ENCODE results near the gene MLX. TPM values are rescaled to one million over a fixed set of nuclear protein-coding genes. Genes with fewer than 3 reads are reported as not detected.
"Not testable (repeated sequence)": the region's sequence is repeated elsewhere in the genome, so short reads cannot be mapped to it uniquely, and the experiment has no call there.

The MLX gene
- total RNA-seq, 2 experiments from 2014 or later: 54.8 to 60.4 TPM

- peaks cover 3% of the 10 kb centered on the region for H3K36me3 Mint-ChIP-seq
- no peaks in the 10 kb centered on the region for H3K27me3 Mint-ChIP-seq
- no peak for ATAC-seq
- peak overlapping the region; percentile 92 for H3K27ac Mint-ChIP-seq
- peak overlapping the region; percentile 85 for H3K4me3 Mint-ChIP-seq
- CTCF ChIA-PET: interaction anchor here (0.6 to 2.4 kb wide), 7 partner anchors 12 to 210 kb away, joined by 3 to 18 read pairs (median 5); partner anchors contain the start of genes NAGLU and PSMC3IP
- H3K9me3 Mint-ChIP-seq (ENCODE audit: low read depth): no peaks in the 10 kb centered on the region
- H3K4me1 Mint-ChIP-seq: peaks cover 27% of the 10 kb centered on the region
- DNase-seq: no peak
These were observed 13.0 kb upstream of the MLX start for GRCh38 chr17:42553866-42554249.

- H3K36me3 Mint-ChIP-seq: peaks cover 3% of the 10 kb centered on the region
- CTCF ChIA-PET: interaction anchor here (0.6 to 2.4 kb wide), 9 partner anchors 13 to 242 kb away, joined by 3 to 18 read pairs (median 3); partner anchors contain the start of genes NAGLU and PSMC3IP
- DNase-seq (peak; percentile 93), ATAC-seq (peak; percentile 94)
- H3K27ac Mint-ChIP-seq: peak overlapping the region; percentile 92
- peaks cover 21% of the 10 kb centered on the region for H3K4me1 Mint-ChIP-seq
- H3K4me3 Mint-ChIP-seq: peak overlapping the region; percentile 85
- no peaks in the 10 kb centered on the region for H3K27me3 Mint-ChIP-seq
- H3K9me3 Mint-ChIP-seq (ENCODE audit: low read depth): no peaks in the 10 kb centered on the region
These were observed 12.4 kb upstream of the MLX start for GRCh38 chr17:42554250-42555121.

- Mint-ChIP-seq H3K27ac (peak overlapping the region; percentile 92), H3K4me1 (peaks cover 24% of the 10 kb centered on the region), H3K9me3 (ENCODE audit: low read depth) (no peaks in the 10 kb centered on the region), H3K4me3 (peak overlapping the region; percentile 85), H3K36me3 (peaks cover 3% of the 10 kb centered on the region), H3K27me3 (no peaks in the 10 kb centered on the region)
- CTCF ChIA-PET: interaction anchor here (0.8 to 2.4 kb wide), 7 partner anchors 13 to 243 kb away, joined by 3 to 18 read pairs (median 5); partner anchors contain the start of genes NAGLU and PSMC3IP
- ATAC-seq (no peak), DNase-seq (no peak)
These were observed 11.7 kb upstream of the MLX start for GRCh38 chr17:42555122-42555622.

- H3K36me3 Mint-ChIP-seq; H3K4me3 Mint-ChIP-seq; CTCF ChIA-PET; H3K9me3 Mint-ChIP-seq (ENCODE audit: low read depth); H3K27ac Mint-ChIP-seq; DNase-seq; ATAC-seq; H3K27me3 Mint-ChIP-seq: not testable (repeated sequence)
- H3K4me1 Mint-ChIP-seq: peaks cover 24% of the 10 kb centered on the region
These were observed 10.8 kb upstream of the MLX start for GRCh38 chr17:42555961-42556617.

GRCh38 chr17:42559075-42559474 is 7.8 kb upstream of the MLX start:
- ATAC-seq: no peak
- Mint-ChIP-seq H3K4me3 (no peak overlapping the region), H3K4me1 (peaks cover 41% of the 10 kb centered on the region), H3K27ac (no peak overlapping the region), H3K9me3 (ENCODE audit: low read depth) (no peaks in the 10 kb centered on the region), H3K27me3 (no peaks in the 10 kb centered on the region), H3K36me3 (peaks cover 11% of the 10 kb centered on the region)
- DNase-seq: no peak
- CTCF ChIA-PET: interaction anchor here (0.9 to 1.8 kb wide), 4 partner anchors 11 to 32 kb away, joined by 3 to 5 read pairs (median 4); partner anchors contain the start of gene PSMC3IP

GRCh38 chr17:42560246-42560645 is 6.7 kb upstream of the MLX start:
- Mint-ChIP-seq H3K4me3 (no peak overlapping the region), H3K9me3 (ENCODE audit: low read depth) (no peaks in the 10 kb centered on the region), H3K27ac (peak overlapping the region; percentile 65), H3K36me3 (peaks cover 12% of the 10 kb centered on the region), H3K4me1 (peaks cover 46% of the 10 kb centered on the region), H3K27me3 (no peaks in the 10 kb centered on the region)
- CTCF ChIA-PET: no interaction called here
- no peak for DNase-seq
- ATAC-seq: no peak

GRCh38 chr17:42561897-42562387 is 5.0 kb upstream of the MLX start, which contains the start of gene COASY:
TSS of gene COASY (plus strand) at chr17:42562148. CDS start at chr17:42562623, 475 bp downstream.
- CTCF ChIA-PET: interaction anchor here (1.3 to 6.7 kb wide), 2 partner anchors 15 to 32 kb away, joined by 4 to 62 read pairs; partner anchors contain the start of gene PSMC3IP
- Mint-ChIP-seq H3K4me3 (peak within 1 kb of the TSS; percentile 88), H3K27ac (peak within 1 kb of the TSS; percentile 99), H3K4me1 (peaks cover 52% of the 10 kb centered on the region), H3K27me3 (no peaks in the 10 kb centered on the region), H3K9me3 (ENCODE audit: low read depth) (no peaks in the 10 kb centered on the region), H3K36me3 (peaks cover 16% of the 10 kb centered on the region)
- ATAC-seq (peak; percentile 80), DNase-seq (peak; percentile 97)

GRCh38 chr17:42562388-42563142 is 4.3 kb upstream of the MLX start:
- Mint-ChIP-seq H3K27me3 (no peaks in the 10 kb centered on the region), H3K27ac (peak overlapping the region; percentile 99), H3K9me3 (ENCODE audit: low read depth) (no peaks in the 10 kb centered on the region), H3K4me1 (peaks cover 51% of the 10 kb centered on the region), H3K36me3 (peaks cover 18% of the 10 kb centered on the region), H3K4me3 (peak overlapping the region; percentile 88)
- CTCF ChIA-PET: interaction anchor here (0.9 to 6.7 kb wide), 4 partner anchors 15 to 33 kb away, joined by 3 to 62 read pairs (median 4); partner anchors contain the start of genes NAGLU and PSMC3IP
- ATAC-seq (peak; percentile 11), DNase-seq (no peak)

GRCh38 chr17:42563143-42563509 is 3.8 kb upstream of the MLX start:
- CTCF ChIA-PET: interaction anchor here (0.9 to 6.7 kb wide), 3 partner anchors 14 to 27 kb away, joined by 3 to 62 read pairs (median 4); partner anchors contain the start of genes NAGLU and PSMC3IP
- Mint-ChIP-seq H3K9me3 (ENCODE audit: low read depth) (no peaks in the 10 kb centered on the region), H3K27ac (peak overlapping the region; percentile 99), H3K4me3 (peak overlapping the region; percentile 88), H3K36me3 (peaks cover 21% of the 10 kb centered on the region), H3K4me1 (peaks cover 55% of the 10 kb centered on the region), H3K27me3 (no peaks in the 10 kb centered on the region)
- ATAC-seq (no peak), DNase-seq (no peak)

GRCh38 chr17:42563543-42563942 is 3.4 kb upstream of the MLX start:
- ATAC-seq (no peak), DNase-seq (no peak)
- CTCF ChIA-PET: interaction anchor here (0.9 to 6.7 kb wide), 3 partner anchors 14 to 27 kb away, joined by 3 to 62 read pairs (median 4); partner anchors contain the start of genes NAGLU and PSMC3IP
- peak overlapping the region; percentile 88 for H3K4me3 Mint-ChIP-seq
- H3K4me1 Mint-ChIP-seq: peaks cover 58% of the 10 kb centered on the region
- no peaks in the 10 kb centered on the region for H3K27me3 Mint-ChIP-seq
- H3K9me3 Mint-ChIP-seq (ENCODE audit: low read depth): no peaks in the 10 kb centered on the region
- H3K27ac Mint-ChIP-seq: peak overlapping the region; percentile 99
- H3K36me3 Mint-ChIP-seq: peaks cover 21% of the 10 kb centered on the region

- H3K36me3 Mint-ChIP-seq: peaks cover 24% of the 10 kb centered on the region
- H3K27ac Mint-ChIP-seq: peak overlapping the region; percentile 99
- H3K4me1 Mint-ChIP-seq: peaks cover 62% of the 10 kb centered on the region
- no peaks in the 10 kb centered on the region for H3K27me3 Mint-ChIP-seq
- ATAC-seq (no peak), DNase-seq (no peak)
- H3K9me3 Mint-ChIP-seq (ENCODE audit: low read depth): no peaks in the 10 kb centered on the region
- H3K4me3 Mint-ChIP-seq: peak overlapping the region; percentile 88
- CTCF ChIA-PET: interaction anchor here (1.5 to 6.7 kb wide), 2 partner anchors 13 to 28 kb away, joined by 4 to 62 read pairs; partner anchors contain the start of genes NAGLU and PSMC3IP
These were observed 3.0 kb upstream of the MLX start for GRCh38 chr17:42563950-42564349.

- H3K4me3 Mint-ChIP-seq: no peak overlapping the region
These were observed 1.9 kb upstream of the MLX start for GRCh38 chr17:42564815-42565522.

More at GRCh38 chr17:42564815-42565522, 1.9 kb upstream of the MLX start:
- ATAC-seq (no peak), DNase-seq (no peak)
- Mint-ChIP-seq H3K27ac (no peak overlapping the region), H3K36me3 (peaks cover 34% of the 10 kb centered on the region), H3K4me1 (peaks cover 69% of the 10 kb centered on the region), H3K9me3 (ENCODE audit: low read depth) (no peaks in the 10 kb centered on the region), H3K27me3 (no peaks in the 10 kb centered on the region)
- CTCF ChIA-PET: interaction anchor here (0.5 to 6.7 kb wide), 3 partner anchors 12 to 297 kb away, joined by 3 to 62 read pairs (median 6); partner anchors contain the start of genes NAGLU and PSMC3IP

Measured in activated CD8-positive, alpha-beta memory T cell treated with anti-CD3 and anti-CD28 coated beads, Interleukin-2, amount 10 ng/mL, durations not matched to agents 7 days and 5 days (primary cell).